HG03571 (cell line): ENCODE measurements around the gene FAIM2.

Experiments used
- ATAC-seq: cut with Tn5 transposase; IDR thresholded peaks from one replicate; pipeline ENCODE4 v1.9.1; 2021; ENCODE audit not compliant: unreplicated experiment

The FAIM2 gene

GRCh38 chr12:49897276-49897675, 6.4 kb downstream of the FAIM2 start:
- no peak for ATAC-seq

GRCh38 chr12:49895773-49896172, 7.9 kb downstream of the FAIM2 start:
- ATAC-seq, result no peak

- ATAC-seq, result no peak
Measured at GRCh38 chr12:49894751-49895148, 8.9 kb downstream of the FAIM2 start.

- ATAC-seq, result no peak
Measured at GRCh38 chr12:49893753-49894750, 9.6 kb downstream of the FAIM2 start.

GRCh38 chr12:49892732-49893317, 10.9 kb downstream of the FAIM2 start:
- ATAC-seq, result no peak

- ATAC-seq, result no peak
Measured at GRCh38 chr12:49892084-49892731, 11.5 kb downstream of the FAIM2 start.

- no peak for ATAC-seq
Measured at GRCh38 chr12:49891476-49891875, 12.2 kb downstream of the FAIM2 start.

- no peak for ATAC-seq
Measured at GRCh38 chr12:49891012-49891411, 12.7 kb downstream of the FAIM2 start.

- ATAC-seq, result no peak
Measured at GRCh38 chr12:49890096-49890461, 13.6 kb downstream of the FAIM2 start.

GRCh38 chr12:49889361-49890095, 14.2 kb downstream of the FAIM2 start:
- ATAC-seq, result no peak

GRCh38 chr12:49888461-49889151, 15.1 kb downstream of the FAIM2 start:
- no peak for ATAC-seq

- no peak for ATAC-seq
Measured at GRCh38 chr12:49887536-49888401, 15.9 kb downstream of the FAIM2 start.

GRCh38 chr12:49887091-49887490, 16.6 kb downstream of the FAIM2 start:
- no peak for ATAC-seq

- ATAC-seq, result no peak
Measured at GRCh38 chr12:49885663-49886461, 17.8 kb downstream of the FAIM2 start.

GRCh38 chr12:49885118-49885517, 18.6 kb downstream of the FAIM2 start:
- no peak for ATAC-seq

GRCh38 chr12:49882851-49883464, 20.7 kb downstream of the FAIM2 start:
- ATAC-seq, result no peak

- no peak for ATAC-seq
Measured at GRCh38 chr12:49882248-49882850, 21.4 kb downstream of the FAIM2 start.
